GM21360 (cell line): ENCODE measurements around the gene WDR47.
"Not testable (repeated sequence)": the region's sequence is repeated elsewhere in the genome, so short reads cannot be mapped to it uniquely, and the experiment has no call there.

Experiments used
- ATAC-seq: cut with Tn5 transposase; IDR thresholded peaks from one replicate; pipeline ENCODE4 v1.9.1; 2021; ENCODE audit warnings: mild to moderate bottlenecking, moderate library complexity; ENCODE audit not compliant: unreplicated experiment

Gene WDR47

GRCh38 chr1:108969346-108969745, 72.6 kb downstream of the WDR47 start:
- no peak for ATAC-seq

GRCh38 chr1:108963052-108963686, 78.7 kb downstream of the WDR47 start, which contains the start of gene CLCC1:
CLCC1 (minus strand) TSS chr1:108963484; CDS start chr1:108950437, 13,047 bp downstream.
- ATAC-seq: peak; percentile 95

GRCh38 chr1:108962681-108963051, 79.2 kb downstream of the WDR47 start:
- no peak for ATAC-seq

GRCh38 chr1:108961752-108962486, 80.0 kb downstream of the WDR47 start:
- ATAC-seq: no peak

GRCh38 chr1:108961198-108961597, 80.7 kb downstream of the WDR47 start:
- no peak for ATAC-seq

GRCh38 chr1:108960719-108961118, 81.2 kb downstream of the WDR47 start:
- no peak for ATAC-seq

GRCh38 chr1:108957888-108958287, 84.0 kb downstream of the WDR47 start:
- no peak for ATAC-seq

- no peak for ATAC-seq
Measured at GRCh38 chr1:108955881-108956280, 86.0 kb downstream of the WDR47 start.

GRCh38 chr1:108955111-108955510, 86.8 kb downstream of the WDR47 start:
- no peak for ATAC-seq

- no peak for ATAC-seq
Measured at GRCh38 chr1:108953452-108953851, 88.5 kb downstream of the WDR47 start.

GRCh38 chr1:108951242-108951641, 90.7 kb downstream of the WDR47 start:
- ATAC-seq: no peak

- no peak for ATAC-seq
Measured at GRCh38 chr1:108949044-108949443, 92.9 kb downstream of the WDR47 start.

GRCh38 chr1:108947871-108948525, 93.9 kb downstream of the WDR47 start:
- no peak for ATAC-seq

- ATAC-seq: no peak
Measured at GRCh38 chr1:108936170-108936569, 105.7 kb downstream of the WDR47 start.

- no peak for ATAC-seq
Measured at GRCh38 chr1:108933944-108934343, 108.0 kb downstream of the WDR47 start.

- not testable (repeated sequence) for ATAC-seq
Measured at GRCh38 chr1:108927565-108927964, 114.3 kb downstream of the WDR47 start.

- ATAC-seq: no peak
Measured at GRCh38 chr1:108925920-108926319, 116.0 kb downstream of the WDR47 start.
